GM18498 (cell line): ENCODE measurements around the gene GNE.
A peak's percentile ranks its signal among the peaks of the same experiment; 100 is the strongest.

Experiments used
- ATAC-seq: cut with Tn5 transposase; IDR thresholded peaks from one replicate; pipeline ENCODE4 v1.9.1; 2021; ENCODE audit warnings: mild to moderate bottlenecking, moderate library complexity; ENCODE audit not compliant: unreplicated experiment

GNE gene

DNA sequence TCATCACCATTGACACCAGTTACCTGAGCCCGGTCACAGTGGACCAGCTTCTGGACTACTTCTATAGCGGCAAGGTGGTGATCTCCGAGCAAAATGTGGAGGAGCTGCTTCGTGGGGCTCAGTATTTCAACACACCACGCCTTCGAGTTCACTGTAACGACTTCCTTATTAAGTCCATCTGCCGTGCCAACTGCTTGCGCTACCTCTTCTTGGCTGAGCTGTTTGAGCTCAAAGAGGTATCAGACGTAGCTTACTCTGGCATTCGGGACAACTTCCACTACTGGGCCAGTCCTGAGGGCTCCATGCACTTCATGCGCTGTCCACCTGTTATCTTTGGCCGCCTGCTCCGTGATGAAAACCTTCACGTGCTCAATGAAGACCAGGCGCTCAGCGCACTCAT is 88.5 kb downstream of the GNE start:
- ATAC-seq, result no peak

DNA sequence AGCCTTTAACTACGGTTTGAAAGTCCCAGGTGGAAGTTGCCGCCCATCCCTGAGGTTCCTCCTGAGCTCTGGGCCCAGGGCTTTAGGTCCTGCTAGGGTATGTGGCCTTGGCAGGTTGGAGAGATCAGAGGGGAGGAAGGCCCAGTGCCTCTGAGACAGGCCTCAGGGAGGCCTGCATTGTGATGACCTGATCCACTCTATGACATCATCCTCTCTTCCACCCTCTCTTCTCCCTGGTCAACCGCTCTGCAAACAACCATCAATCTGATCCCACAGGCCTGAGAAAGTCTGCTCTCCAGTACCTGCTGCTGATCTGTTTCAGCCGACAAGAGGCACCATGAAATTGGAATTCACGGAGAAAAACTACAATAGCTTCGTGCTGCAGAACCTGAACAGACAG is 89.1 kb downstream of the GNE start, which contains the start of gene CCIN:
CCIN (plus strand) TSS at position 223 of the 400 bp plus-strand sequence; CDS start at position 338, 115 bp downstream.
- ATAC-seq, result no peak

DNA sequence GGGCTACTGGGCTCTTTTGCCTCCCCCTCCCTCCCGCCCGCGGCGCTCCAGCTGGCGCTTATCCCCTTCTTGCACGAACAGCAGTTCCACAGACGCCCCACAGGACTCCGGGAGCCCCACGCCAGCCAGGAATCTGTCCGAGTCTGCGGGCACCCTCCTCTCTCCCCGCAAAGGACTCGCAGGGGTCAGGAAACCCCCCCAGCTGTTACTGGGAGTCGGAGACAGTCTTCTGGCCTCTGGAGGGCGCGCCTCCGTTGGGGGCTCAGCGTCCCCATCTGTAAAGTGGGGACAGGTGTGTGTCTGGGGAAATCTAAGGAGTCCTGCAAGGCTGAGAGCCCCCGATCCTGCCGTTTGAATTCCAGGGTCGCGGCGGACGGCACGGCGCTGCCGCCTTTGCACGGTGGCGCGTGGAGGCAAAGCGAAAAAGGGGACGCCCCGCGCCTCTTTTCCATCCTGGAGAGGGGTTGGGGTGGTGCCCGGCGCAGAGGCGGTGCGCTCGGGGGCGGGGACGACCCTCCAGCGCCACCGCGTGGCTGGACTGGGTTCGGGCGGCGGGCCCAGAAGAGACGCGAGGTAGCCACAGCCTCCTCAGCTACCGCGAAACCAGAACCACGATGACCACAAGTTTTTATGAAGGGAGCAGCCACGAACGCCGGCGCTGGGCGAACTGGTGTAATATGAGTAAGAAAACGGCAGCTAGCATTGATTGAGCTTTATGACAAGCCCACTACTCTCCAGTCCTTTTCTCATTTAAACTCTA is 91.9 kb downstream of the GNE start:
- ATAC-seq, result peak; percentile 94

DNA sequence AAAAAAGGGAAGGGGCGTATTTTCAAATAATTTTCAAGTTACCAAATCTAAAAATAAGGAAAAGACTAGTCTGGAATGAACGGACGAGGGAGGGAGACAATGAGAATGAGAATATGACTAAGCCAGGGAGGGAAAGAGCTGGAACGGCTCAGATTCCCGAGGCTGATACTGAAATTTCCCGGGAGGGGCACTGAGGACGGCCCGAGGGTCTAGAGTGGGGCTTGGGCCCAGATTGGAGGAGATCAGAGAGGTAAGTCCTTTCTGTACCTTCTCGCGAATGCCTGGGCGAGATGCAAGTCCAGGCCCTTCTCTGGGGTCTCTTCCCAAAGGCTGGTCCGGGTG is 92.5 kb downstream of the GNE start:
- no peak for ATAC-seq

DNA sequence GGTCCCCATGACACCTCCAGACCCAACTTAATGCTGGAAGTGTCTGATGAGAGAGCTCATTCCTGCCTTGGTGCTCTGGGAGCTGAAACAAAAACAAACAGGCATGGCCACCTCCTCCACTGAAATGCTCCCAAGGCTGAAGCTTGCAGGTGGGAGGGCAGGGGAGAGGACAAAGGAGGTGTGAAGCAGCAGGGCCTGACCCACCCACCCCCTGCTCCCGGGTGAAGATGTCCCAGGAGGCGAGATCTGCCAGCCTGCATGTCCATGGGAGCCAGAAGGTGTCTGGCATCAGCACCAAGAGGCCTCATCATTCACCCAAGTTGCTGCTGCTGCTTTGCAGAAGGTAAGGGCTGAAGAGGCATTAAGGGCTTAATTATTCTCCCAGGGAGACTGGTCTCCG is 93.3 kb downstream of the GNE start:
- no peak for ATAC-seq
